K562 (cell line): Measurements from ENCODE around the gene NHSL2. TPM values are rescaled to one million over a fixed set of nuclear protein-coding genes. Genes with fewer than 3 reads are reported as not detected.

Experiments
- ATAC-seq: fragments of 200-7000 bp; cut with Tn5 transposase; 3 replicates; pipeline ENCODE4 v1.9.1; 2020; ENCODE audit warnings: moderate library complexity
- BruUV-seq: library from RNA; stranded (reverse); fragments of 400-500 nt; replicated peaks from 2 replicates; lab custom pipeline; 2021; lab: Mats Ljungman, UMichigan
- CTCF ChIA-PET: fragments of 300-600 bp; formaldehyde crosslinking; extraction: SDS; loops from one replicate; lab custom pipeline; 2021; ENCODE audit warnings: low intra/inter-chr PET ratio; lab: Yijun Ruan, JAX
- POLR2A ChIA-PET: fragments of 300-600, 350-650 bp; sonication (Branson Sonifier 250); formaldehyde crosslinking; extraction: SDS; loops from one replicate; lab custom pipeline; 2021; ENCODE audit warnings: antibody characterized with exemption, inconsistent platforms; lab: Yijun Ruan, JAX
- DNase-seq, 4 experiments: peaks; one replicate each; pipeline versions ENCODE4 v3.0.0 to v3.0.0-alpha.2; 2011 to 2018; ENCODE audit warnings: low spot score in 3 of 4, mixed read lengths in 3 of 4; ENCODE audit errors: extremely low read depth in 1 of 4
- FAIRE-seq: peaks from 2 replicates; lab custom pipeline; 2011; peaks lifted over from hg19 to GRCh38; lab: Jason Lieb, UNC
- H2AFZ ChIP-seq: 2 replicates; pipeline ENCODE4 v1.6.0; 2011; ENCODE audit warnings: low read depth, low read length, control low read depth, inconsistent platforms
- H3K27ac ChIP-seq: fragments of 200-600 bp; 3 replicates; pipeline ENCODE4 v1.8.0; 2011; ENCODE audit warnings: low read depth, mild to moderate bottlenecking, control low read depth, inconsistent platforms, low read length, moderate library complexity, mixed read lengths; ENCODE audit errors: extremely low read depth
- H3K27me3 ChIP-seq, 2 experiments: fragments of 300-600 bp in 1 of 2; 2 replicates in 1 of 2; 3 replicates in 1 of 2; pipeline versions ENCODE4 v1.6.0 to v1.8.0; 2011; ENCODE audit warnings: inconsistent platforms in 2 of 2, low read length in 2 of 2, mild to moderate bottlenecking in 1 of 2, mixed read lengths in 1 of 2, moderate library complexity in 1 of 2; ENCODE audit not compliant: control insufficient read depth in 2 of 2, insufficient read depth in 2 of 2
- H3K36me3 ChIP-seq: fragments of 300-600 bp; 3 replicates; pipeline ENCODE4 v1.8.0; 2011; ENCODE audit warnings: mild to moderate bottlenecking, low read length, inconsistent platforms; ENCODE audit not compliant: control insufficient read depth, insufficient read depth
- H3K4me1 ChIP-seq, 2 experiments: fragments of 200-600 bp in 1 of 2; replicated peaks in 1 of 2; 2 replicates in 1 of 2; 3 replicates in 1 of 2; pipeline versions ENCODE4 v1.5.1 to v1.8.0; 2011; ENCODE audit warnings: inconsistent platforms in 2 of 2, low read length in 2 of 2, mild to moderate bottlenecking in 1 of 2, mixed read lengths in 1 of 2, moderate library complexity in 1 of 2; ENCODE audit not compliant: control insufficient read depth in 2 of 2, insufficient read depth in 2 of 2
- H3K4me2 ChIP-seq: 2 replicates; pipeline ENCODE4 v1.6.1; 2011; ENCODE audit warnings: low read length, control low read depth, inconsistent platforms, mixed read lengths; ENCODE audit not compliant: insufficient read depth
- H3K4me3 ChIP-seq: fragments of 200-600 bp; sonication (generic), shearing (Covaris generic); 2 replicates; pipeline ENCODE4 v1.5.1; 2016; ENCODE audit warnings: control low read depth, inconsistent platforms
- H3K79me2 ChIP-seq: fragments of 200-600 bp; 3 replicates; pipeline ENCODE4 v1.8.0; 2011; ENCODE audit warnings: low read length, inconsistent platforms; ENCODE audit not compliant: control insufficient read depth, insufficient read depth
- H3K9ac ChIP-seq, 2 experiments: 2 replicates each; pipeline versions ENCODE4 v1.6.0 to v1.6.1; 2011; ENCODE audit warnings: low read depth in 2 of 2, low read length in 2 of 2, control low read depth in 1 of 2, inconsistent platforms in 1 of 2, mild to moderate bottlenecking in 1 of 2, mixed read lengths in 1 of 2; ENCODE audit not compliant: insufficient read depth in 1 of 2
- H3K9me1 ChIP-seq: one replicate; pipeline ENCODE4 v1.6.0; 2011; ENCODE audit warnings: inconsistent platforms, mild to moderate bottlenecking, low read length, moderate library complexity; ENCODE audit not compliant: control insufficient read depth, insufficient read depth
- H3K9me3 ChIP-seq: replicated peaks from 2 replicates; pipeline ENCODE4 v1.5.1; 2011; ENCODE audit warnings: low read depth, low read length, inconsistent platforms; ENCODE audit not compliant: control insufficient read depth, insufficient read depth
- H4K20me1 ChIP-seq: replicated peaks from 2 replicates; pipeline ENCODE4 v1.6.1; 2011; ENCODE audit warnings: low read length, inconsistent platforms, mixed read lengths; ENCODE audit not compliant: control insufficient read depth, insufficient read depth
- ETS2 ChIP-seq: IDR thresholded peaks from 2 replicates; pipeline ENCODE4 v1.6.1; 2016; ENCODE audit warnings: borderline replicate concordance, missing genetic modification characterization, mild to moderate bottlenecking, moderate library complexity, missing compliant biosample characterization; ENCODE audit not compliant: poor library complexity, severe bottlenecking
- HDAC1 ChIP-seq, 2 experiments: fragments of 450-650 bp; IDR thresholded peaks; 2 replicates each; pipeline ENCODE4 v1.6.1; 2016 to 2017; ENCODE audit warnings: inconsistent platforms in 1 of 2, mild to moderate bottlenecking in 1 of 2, moderate library complexity in 1 of 2
- IRF2 ChIP-seq: sonication (generic); formaldehyde crosslinking; IDR thresholded peaks from 2 replicates; pipeline ENCODE4 v1.8.1; 2022; ENCODE audit warnings: mild to moderate bottlenecking, missing genetic modification reagents
- KLF10 ChIP-seq: fragments of 250-450 bp; sonication (Bioruptor Pico); IDR thresholded peaks from 2 replicates; pipeline ENCODE4 v1.6.1; 2021; ENCODE audit warnings: matching md5 sums
- MNT ChIP-seq, 2 experiments: fragments of 450-650 bp; conservative IDR thresholded peaks; 2 replicates each; pipeline ENCODE4 v1.6.1; 2017; ENCODE audit warnings: mild to moderate bottlenecking in 2 of 2, moderate library complexity in 2 of 2
- SETDB1 ChIP-seq: IDR thresholded peaks from one replicate; pipeline ENCODE4 v1.6.1; 2012; ENCODE audit warnings: low read length, control low read depth, inconsistent platforms
- ZNF57 ChIP-seq: fragments of 450-650 bp; formaldehyde crosslinking; IDR thresholded peaks from 2 replicates; pipeline ENCODE4 v1.4.0; 2020; ENCODE audit warnings: mild to moderate bottlenecking, moderate library complexity
- WGBS: fragments of 100-300 bp; shearing (Covaris generic); methylation state at CpG from one replicate; pipeline ENCODE4 v1.1.6; 2016; ENCODE audit warnings: low coverage, mixed read lengths; ENCODE audit not compliant: insufficient coverage; ENCODE audit errors: missing lambda C conversion rate; 5-methylcytosine and 5-hydroxymethylcytosine counted together
- in situ Hi-C: fragments of 300-500 bp; cut with MboI; formaldehyde crosslinking; loops from 4 replicates; pipeline ENCODE4 v1.15.0; 2018; ENCODE audit warnings: inconsistent platforms, mixed read lengths
- intact Hi-C: fragments of 100-400 bp; cut with micrococcal nuclease; formaldehyde crosslinking; loops from 2 replicates; pipeline ENCODE4 v1.14.2; 2022
- polyA plus RNA-seq, 8 experiments: library from polyadenylated mRNA; depleted of rRNA in 4 of 8; stranded (reverse) in 5 of 8; unstranded in 3 of 8; fragments of >200 nt; fragmentation: Nextera tagmentation in 2 of 8; fragmentation: Illumina TruSeq in 1 of 8; extraction: Ambion mirVana in 2 of 8; extraction: Trizol in 1 of 8; gene quantifications; 2 replicates each; pipeline versions ENCODE4 v1.2.1 to v1.2.3, GENCODE V29; 2011 to 2014; ENCODE audit warnings: inconsistent platforms in 1 of 8, missing spikeins in 1 of 8
- total RNA-seq, 7 experiments: library from RNA; depleted of rRNA in 6 of 7; stranded (reverse); fragments of >200 nt in 6 of 7; fragmentation: Illumina TruSeq in 2 of 7; extraction: Trizol in 2 of 7; gene quantifications; 2 replicates each; pipeline versions ENCODE4 v1.2.1 to v1.2.3, GENCODE V29; 2011 to 2021; ENCODE audit warnings: low replicate concordance in 1 of 7
- TF ChIP-seq, protein P1 (sequence below): fragments of 450-650 bp; IDR thresholded peaks from 2 replicates; pipeline ENCODE4 v1.6.1; 2016; ENCODE audit warnings: missing biosample characterization, missing genetic modification characterization

NHSL2 gene
- total and polyA plus RNA-seq, 9 of the 15 experiments (the other 6 are each of a cell fraction or from before 2014, with no cell fraction given), result 0.02 TPM; not detected in 8

DNA sequence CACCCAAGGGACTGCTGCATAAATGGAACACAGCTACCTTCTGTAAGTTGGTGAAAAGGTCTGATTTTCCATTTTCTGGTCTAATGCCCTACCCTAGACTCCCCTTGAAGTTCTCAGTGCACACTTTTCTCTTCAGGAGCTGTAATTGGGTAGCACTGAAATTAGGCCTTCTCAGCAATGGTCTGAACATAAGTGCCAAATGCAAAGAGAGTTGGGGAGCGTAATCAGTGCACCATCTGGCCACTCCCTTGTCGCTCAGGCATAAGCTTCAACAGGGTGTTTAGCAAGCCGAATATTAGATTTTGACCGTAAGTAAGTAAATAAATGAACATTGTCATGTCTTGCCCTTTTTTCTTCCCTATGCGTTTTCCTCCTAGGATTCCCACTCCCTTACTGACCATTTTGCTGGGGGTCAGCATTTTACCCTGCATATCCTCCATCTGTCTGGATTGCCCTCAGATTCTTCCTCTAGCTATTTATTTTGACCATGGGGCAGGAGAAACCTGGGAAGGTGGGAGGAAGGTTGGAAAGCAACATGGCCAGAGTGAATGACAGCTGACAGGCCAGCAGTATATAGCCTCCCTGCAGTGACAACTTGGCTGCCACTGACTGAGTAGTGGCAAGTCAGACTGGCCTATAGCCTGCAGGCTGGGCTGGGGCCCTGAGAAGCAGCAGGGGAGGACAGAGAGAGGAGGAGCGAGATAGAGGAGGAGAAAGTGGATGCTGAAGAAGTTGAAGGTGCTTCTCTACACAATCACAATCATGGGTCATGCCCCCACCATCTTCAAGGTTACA, 2.7 kb downstream of the NHSL2 start:
- intact Hi-C loops (no loop called here), in situ Hi-C loops (no loop called here)
- Histone ChIP-seq H3K36me3 (no peaks in the 10 kb centered on the region), H3K4me1 (peaks cover 0 to 12% of the 10 kb centered on the region in 2 experiments; a peak in 1 of 5 replicates), H3K9ac (no peak overlapping the region), H3K9me1 (no peaks in the 10 kb centered on the region), H3K27me3 (peaks cover 0 to 11% of the 10 kb centered on the region in 2 experiments; a peak in 2 of 5 replicates), H3K4me3 (no peak overlapping the region), H3K27ac (no peak overlapping the region), H2AFZ (no peak overlapping the region), H3K4me2 (no peak overlapping the region), H4K20me1 (no peaks in the 10 kb centered on the region), H3K79me2 (no peaks in the 10 kb centered on the region), H3K9me3 (no peaks in the 10 kb centered on the region)
- TF ChIP-seq SETDB1, result no peak
- TF ChIP-seq HDAC1 (IDR thresholded peaks at IDR 0.05), result no peak
- TF ChIP-seq ZNF57 (CRISPR knock-in tag), result no peak
- TF ChIP-seq IRF2 (CRISPR knock-in tag), result no peak
- TF ChIP-seq ETS2 (tag), result no peak
- no peak for TF ChIP-seq MNT (conservative IDR thresholded peaks at IDR 0.05)
- TF ChIP-seq, protein P1, sequence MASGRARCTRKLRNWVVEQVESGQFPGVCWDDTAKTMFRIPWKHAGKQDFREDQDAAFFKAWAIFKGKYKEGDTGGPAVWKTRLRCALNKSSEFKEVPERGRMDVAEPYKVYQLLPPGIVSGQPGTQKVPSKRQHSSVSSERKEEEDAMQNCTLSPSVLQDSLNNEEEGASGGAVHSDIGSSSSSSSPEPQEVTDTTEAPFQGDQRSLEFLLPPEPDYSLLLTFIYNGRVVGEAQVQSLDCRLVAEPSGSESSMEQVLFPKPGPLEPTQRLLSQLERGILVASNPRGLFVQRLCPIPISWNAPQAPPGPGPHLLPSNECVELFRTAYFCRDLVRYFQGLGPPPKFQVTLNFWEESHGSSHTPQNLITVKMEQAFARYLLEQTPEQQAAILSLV (tag), result no peak
- no peak for TF ChIP-seq KLF10 (CRISPR knock-in tag)
- FAIRE-seq (no peak), DNase-seq (no peak), ATAC-seq (no peak)
- CTCF ChIA-PET, result no interaction called here
- BruUV-seq, result no TSS peak
- WGBS, result 0% methylated on average over 5 of the region's 6 CpGs
- POLR2A ChIA-PET, result no interaction called here
